ENCODE measurements around the gene RTKN2.

GRCh38 chr10:62172465-62172864 lies 96.2 kb downstream of the RTKN2 start:
- TF ChIP-seq GATA3 (IDR thresholded peaks at IDR 0.05; ENCODE audit: low read depth, low read length) (no peak), GATA2 (IDR thresholded peaks at IDR 0.05; ENCODE audit: low read depth, low read length) (no peak)
